NCI-H460 (cell line): ENCODE data around the gene MYO1F. TPM values are rescaled to one million over a fixed set of nuclear protein-coding genes. Genes with fewer than 3 reads are reported as not detected.

Source experiments
- DNase-seq: peaks from one replicate; pipeline ENCODE4 v3.0.0-alpha.2; 2016; ENCODE audit warnings: low read depth; ENCODE audit errors: extremely low read depth
- total RNA-seq: library from RNA; depleted of rRNA; stranded (reverse); fragments of >200 nt; shearing (Covaris generic); gene quantifications from 2 replicates; pipeline ENCODE4 v1.2.3, GENCODE V29; 2014

MYO1F gene
- total RNA-seq, 1 experiment from 2014 or later = 0.15 TPM

GRCh38 chr19:8499048-8499833 is 78.0 kb downstream of the MYO1F start:
- DNase-seq = no peak

- no peak for DNase-seq
Measured at GRCh38 chr19:8498295-8498694, 78.9 kb downstream of the MYO1F start.

- DNase-seq = no peak
Measured at GRCh38 chr19:8494158-8494557, 83.1 kb downstream of the MYO1F start.

- DNase-seq = no peak
Measured at GRCh38 chr19:8491574-8491973, 85.7 kb downstream of the MYO1F start.

- no peak for DNase-seq
Measured at GRCh38 chr19:8490873-8491272, 86.4 kb downstream of the MYO1F start.

- DNase-seq = no peak
Measured at GRCh38 chr19:8490395-8490760, 86.9 kb downstream of the MYO1F start.

- DNase-seq = no peak
Measured at GRCh38 chr19:8489561-8490394, 87.5 kb downstream of the MYO1F start.

- DNase-seq = no peak
Measured at GRCh38 chr19:8488365-8488764, 88.9 kb downstream of the MYO1F start.

- DNase-seq = no peak
Measured at GRCh38 chr19:8487137-8487851, 89.9 kb downstream of the MYO1F start.

GRCh38 chr19:8486661-8487136 is 90.5 kb downstream of the MYO1F start:
- DNase-seq = no peak

GRCh38 chr19:8485561-8486371 is 91.5 kb downstream of the MYO1F start:
- no peak for DNase-seq

- no peak for DNase-seq
Measured at GRCh38 chr19:8484331-8484894, 92.8 kb downstream of the MYO1F start.

- no peak for DNase-seq
Measured at GRCh38 chr19:8483165-8483564, 94.1 kb downstream of the MYO1F start.

- DNase-seq = no peak
Measured at GRCh38 chr19:8482696-8483095, 94.5 kb downstream of the MYO1F start.

- no peak for DNase-seq
Measured at GRCh38 chr19:8481616-8482015, 95.6 kb downstream of the MYO1F start.

- DNase-seq = no peak
Measured at GRCh38 chr19:8481201-8481600, 96.0 kb downstream of the MYO1F start.

- DNase-seq = no peak
Measured at GRCh38 chr19:8478598-8478997, 98.6 kb downstream of the MYO1F start.

- DNase-seq = no peak
Measured at GRCh38 chr19:8477889-8478288, 99.4 kb downstream of the MYO1F start.

- DNase-seq = no peak
Measured at GRCh38 chr19:8476524-8476923, 100.7 kb downstream of the MYO1F start.

- DNase-seq = no peak
Measured at GRCh38 chr19:8475005-8475404, 102.2 kb downstream of the MYO1F start.
